LNCAP (cell line): ENCODE data around the gene PPFIA2.

ENCODE experiments used
- TF ChIP-seq, protein P1 (sequence below): fragments of 450-650 bp; IDR thresholded peaks from 2 replicates; pipeline ENCODE4 v1.5.1; 2017; ENCODE audit warnings: mild to moderate bottlenecking

Gene PPFIA2

DNA sequence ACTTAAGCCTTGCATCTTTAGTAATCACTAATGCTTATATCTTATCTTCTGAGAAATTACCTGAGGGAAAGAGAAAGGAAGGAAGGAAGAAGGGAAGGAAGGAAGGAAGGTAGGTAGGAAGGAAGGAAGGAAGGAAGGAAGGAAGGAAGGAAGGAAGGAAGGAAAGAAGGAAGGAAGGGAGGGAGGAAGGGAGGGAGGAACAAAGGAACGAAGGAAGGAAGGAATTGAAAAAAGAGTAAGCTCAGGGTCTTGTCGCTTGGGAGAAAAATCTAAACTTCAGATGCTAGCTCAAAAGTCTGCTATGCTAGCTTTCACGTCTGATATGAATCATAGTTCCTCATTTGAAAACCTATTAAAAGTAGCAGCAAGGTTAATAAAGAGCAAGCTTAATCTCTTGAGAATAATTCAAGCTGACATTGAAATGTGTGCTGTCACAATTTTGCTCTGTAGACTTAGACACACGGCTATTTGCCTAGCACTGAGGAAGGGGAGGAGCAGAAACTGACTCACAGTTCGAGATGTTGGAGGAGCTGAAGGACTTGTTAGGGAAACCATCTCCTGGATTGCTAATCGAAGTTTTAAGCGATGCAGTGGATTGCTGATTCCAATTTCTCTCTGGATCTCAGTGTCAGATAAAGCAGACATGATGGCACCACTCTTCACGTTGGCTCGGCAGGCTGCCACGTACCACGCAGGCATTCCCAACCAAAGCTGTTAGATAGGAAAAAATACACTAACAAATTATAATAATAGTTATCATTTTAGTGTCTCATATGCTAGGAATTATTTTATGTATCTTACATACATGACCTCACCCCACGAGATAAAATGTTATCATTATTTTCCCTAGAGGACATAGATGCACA lies 464.6 kb downstream of the PPFIA2 start:
- TF ChIP-seq, protein P1, sequence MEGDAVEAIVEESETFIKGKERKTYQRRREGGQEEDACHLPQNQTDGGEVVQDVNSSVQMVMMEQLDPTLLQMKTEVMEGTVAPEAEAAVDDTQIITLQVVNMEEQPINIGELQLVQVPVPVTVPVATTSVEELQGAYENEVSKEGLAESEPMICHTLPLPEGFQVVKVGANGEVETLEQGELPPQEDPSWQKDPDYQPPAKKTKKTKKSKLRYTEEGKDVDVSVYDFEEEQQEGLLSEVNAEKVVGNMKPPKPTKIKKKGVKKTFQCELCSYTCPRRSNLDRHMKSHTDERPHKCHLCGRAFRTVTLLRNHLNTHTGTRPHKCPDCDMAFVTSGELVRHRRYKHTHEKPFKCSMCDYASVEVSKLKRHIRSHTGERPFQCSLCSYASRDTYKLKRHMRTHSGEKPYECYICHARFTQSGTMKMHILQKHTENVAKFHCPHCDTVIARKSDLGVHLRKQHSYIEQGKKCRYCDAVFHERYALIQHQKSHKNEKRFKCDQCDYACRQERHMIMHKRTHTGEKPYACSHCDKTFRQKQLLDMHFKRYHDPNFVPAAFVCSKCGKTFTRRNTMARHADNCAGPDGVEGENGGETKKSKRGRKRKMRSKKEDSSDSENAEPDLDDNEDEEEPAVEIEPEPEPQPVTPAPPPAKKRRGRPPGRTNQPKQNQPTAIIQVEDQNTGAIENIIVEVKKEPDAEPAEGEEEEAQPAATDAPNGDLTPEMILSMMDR, result no peak

DNA sequence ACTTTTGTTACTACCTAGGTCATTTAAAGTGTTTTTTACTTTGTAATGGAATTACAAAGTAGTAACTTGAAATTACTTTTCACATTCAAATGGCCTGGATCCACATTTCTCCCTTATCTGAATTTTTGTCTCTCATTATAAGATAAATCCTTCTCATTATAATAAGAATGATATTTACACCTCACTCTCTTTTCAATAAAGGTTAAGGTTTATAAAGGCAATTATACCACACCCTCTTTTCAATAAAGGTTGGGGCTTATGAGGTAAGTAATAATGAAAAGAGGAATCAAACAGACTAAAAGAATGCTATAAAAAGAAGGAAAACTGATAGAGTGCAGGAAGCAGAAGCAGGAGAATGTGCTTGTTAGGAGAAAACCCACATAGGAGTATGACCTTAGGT lies 470.5 kb downstream of the PPFIA2 start:
- TF ChIP-seq, protein P1, result no peak

DNA sequence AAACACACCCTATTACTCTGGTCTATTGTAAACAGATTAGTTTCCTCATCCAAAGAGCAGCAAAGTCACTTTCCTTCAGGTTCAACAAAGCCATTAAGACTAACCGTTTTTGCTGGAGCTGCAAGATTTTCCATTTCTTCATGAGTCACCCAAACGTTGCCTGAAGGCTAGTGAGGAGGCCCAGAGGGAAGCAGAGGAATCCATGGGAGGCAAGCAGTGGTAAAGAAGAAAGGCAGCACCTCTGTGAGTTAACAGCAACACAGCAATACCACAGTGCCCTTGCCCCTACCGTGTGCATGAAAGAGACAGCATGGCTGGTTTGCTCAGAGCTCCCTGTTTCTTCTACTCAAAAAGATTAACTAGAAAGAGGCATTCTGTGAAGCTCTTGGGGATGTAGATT lies 475.0 kb downstream of the PPFIA2 start:
- TF ChIP-seq, protein P1, result no peak

- TF ChIP-seq, protein P1, result no peak
Observed at GRCh38 chr12:81274637-81275529, 484.3 kb downstream of the PPFIA2 start.

- TF ChIP-seq, protein P1, result no peak
Observed at GRCh38 chr12:81270385-81270784, 488.8 kb downstream of the PPFIA2 start.

DNA sequence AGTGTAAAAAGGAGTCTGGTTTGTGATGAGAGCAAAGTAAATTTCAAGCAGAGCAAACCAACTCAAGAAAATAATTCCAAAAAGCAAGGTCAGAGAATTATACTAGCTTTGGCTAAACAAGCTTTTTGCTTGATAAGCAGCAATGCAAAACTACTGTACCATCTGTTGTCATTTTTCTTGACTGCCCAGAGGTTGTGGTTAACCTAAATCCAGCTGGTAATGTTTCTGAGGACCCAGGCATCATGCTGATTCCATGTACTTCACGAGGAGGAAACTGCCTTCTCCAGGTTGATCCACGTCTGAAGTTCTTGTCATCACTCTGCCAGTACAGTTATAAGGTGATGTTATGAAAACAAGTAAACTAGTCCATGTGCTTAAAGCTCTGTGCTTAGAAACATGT lies 496.1 kb downstream of the PPFIA2 start:
- TF ChIP-seq, protein P1, result no peak

DNA sequence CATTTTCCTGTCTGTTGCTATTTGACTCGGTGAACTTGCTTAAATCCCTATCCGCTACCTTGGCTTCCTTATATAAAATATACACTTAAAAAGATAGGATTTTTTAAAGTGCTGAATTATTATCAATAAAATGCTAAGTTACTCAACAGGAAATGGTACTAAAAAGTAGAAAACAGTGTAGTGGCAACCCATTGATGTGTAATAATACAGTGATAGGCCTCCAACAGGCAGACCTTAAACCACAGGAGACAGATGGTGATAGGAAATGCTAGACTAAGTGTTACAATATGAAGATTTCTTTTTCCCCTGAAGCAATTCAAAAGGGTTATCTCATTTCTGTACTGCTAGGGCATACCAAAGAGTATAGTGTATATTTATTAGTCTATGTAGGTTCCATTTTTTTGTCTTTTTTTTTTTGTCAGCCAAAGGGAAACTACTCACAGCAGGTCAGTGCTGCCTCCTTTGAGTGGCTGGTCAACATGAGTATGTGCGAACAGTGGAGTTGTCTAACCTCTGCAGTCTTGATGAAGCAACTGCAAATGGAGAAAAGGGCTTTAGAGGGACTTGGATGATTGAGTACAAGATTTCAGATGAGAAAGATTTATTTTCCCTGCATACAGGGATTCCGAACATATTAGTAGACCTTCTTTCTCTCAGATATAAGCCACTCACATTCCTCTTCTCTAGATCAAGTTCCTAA lies 497.5 kb downstream of the PPFIA2 start:
- TF ChIP-seq, protein P1, result no peak
